ENCODE data around the gene RFT1.

RFT1 gene

DNA sequence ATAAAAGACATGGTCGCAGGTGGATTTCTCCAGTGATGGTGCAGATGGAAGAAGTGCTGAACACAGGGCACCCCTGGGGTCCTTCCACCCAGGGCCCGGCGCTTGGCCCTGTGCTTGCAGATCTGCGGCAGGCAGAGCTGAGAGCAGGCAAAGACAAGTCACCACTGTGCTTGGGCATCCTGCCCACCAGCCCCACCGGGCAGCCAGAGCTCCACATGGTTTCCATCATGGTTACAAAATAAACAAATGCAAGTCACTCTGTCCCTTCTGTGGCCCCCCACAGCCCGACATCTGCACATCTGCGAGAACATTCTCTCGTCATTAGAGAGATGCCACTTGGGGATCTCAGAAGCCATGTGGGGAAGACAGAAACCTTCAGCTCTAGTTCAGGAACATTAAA is 46.7 kb downstream of the RFT1 start:
- DNase-seq = no peak

DNA sequence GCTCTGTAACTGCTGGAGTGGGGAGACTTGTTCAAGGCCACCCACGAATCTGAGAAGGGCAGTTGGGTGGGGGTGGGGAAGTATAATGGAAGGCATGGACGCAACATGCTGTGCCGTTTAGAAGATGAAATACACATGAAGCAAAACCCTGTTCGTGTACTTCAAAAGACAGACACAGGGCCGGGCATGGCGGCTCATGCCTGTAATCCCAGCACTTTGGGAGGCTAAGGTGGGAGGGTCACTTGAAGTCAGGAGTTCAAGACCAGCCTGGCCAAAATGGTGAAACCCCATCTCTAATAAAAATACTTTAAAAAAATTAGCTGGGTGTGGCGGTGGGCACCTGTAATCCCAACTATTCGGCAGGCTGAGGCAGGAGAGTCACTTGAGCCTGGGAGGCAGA is 47.5 kb downstream of the RFT1 start:
- DNase-seq = no peak

- DNase-seq = no peak
Measured at GRCh38 chr3:53081318-53081717, 48.9 kb downstream of the RFT1 start.

- no peak for DNase-seq
Measured at GRCh38 chr3:53080612-53081205, 49.5 kb downstream of the RFT1 start.

GRCh38 chr3:53079791-53080555 is 50.3 kb downstream of the RFT1 start:
- no peak for DNase-seq

DNA sequence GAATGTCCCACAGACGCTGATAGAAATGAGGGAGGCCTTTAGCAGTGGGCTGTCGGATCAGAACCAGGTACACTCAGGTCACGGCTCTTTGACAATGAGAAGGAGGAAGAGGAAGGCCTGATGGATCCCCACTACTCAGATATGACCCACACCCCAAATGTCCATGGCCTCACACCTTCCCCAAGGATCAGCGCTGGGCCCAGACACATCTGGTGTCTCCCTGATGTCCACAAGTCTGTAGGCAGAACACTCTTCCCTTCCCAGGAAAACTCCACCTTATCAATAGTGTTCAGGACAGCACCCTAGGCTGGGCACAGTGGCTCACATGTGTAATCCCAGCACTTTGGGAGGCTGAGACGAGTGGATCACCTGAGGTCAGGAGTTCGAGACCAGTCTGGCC is 51.1 kb downstream of the RFT1 start:
- no peak for DNase-seq

DNA sequence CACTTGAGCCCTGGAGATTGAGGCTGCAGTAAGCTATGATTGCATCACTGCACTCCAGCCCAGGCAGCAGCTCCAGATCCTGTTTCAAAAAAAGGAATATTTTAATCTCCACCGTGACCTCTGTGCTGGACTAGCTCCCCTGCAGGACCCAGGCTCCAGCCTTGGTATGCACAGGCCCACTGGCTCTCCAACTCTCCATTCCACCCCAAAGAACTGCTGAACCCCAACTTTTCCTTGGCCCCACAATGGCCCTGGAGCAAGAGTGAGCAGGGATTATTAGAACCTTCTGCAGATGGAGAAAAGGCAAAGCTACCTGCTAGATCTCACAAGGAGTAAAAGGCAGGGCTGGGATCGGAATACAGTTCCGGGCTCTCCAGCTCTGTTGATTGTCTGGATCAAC is 51.6 kb downstream of the RFT1 start:
- no peak for DNase-seq

- DNase-seq = no peak
Measured at GRCh38 chr3:53077476-53078220, 52.6 kb downstream of the RFT1 start.

- DNase-seq = no peak
Measured at GRCh38 chr3:53075743-53076140, 54.5 kb downstream of the RFT1 start.

DNA sequence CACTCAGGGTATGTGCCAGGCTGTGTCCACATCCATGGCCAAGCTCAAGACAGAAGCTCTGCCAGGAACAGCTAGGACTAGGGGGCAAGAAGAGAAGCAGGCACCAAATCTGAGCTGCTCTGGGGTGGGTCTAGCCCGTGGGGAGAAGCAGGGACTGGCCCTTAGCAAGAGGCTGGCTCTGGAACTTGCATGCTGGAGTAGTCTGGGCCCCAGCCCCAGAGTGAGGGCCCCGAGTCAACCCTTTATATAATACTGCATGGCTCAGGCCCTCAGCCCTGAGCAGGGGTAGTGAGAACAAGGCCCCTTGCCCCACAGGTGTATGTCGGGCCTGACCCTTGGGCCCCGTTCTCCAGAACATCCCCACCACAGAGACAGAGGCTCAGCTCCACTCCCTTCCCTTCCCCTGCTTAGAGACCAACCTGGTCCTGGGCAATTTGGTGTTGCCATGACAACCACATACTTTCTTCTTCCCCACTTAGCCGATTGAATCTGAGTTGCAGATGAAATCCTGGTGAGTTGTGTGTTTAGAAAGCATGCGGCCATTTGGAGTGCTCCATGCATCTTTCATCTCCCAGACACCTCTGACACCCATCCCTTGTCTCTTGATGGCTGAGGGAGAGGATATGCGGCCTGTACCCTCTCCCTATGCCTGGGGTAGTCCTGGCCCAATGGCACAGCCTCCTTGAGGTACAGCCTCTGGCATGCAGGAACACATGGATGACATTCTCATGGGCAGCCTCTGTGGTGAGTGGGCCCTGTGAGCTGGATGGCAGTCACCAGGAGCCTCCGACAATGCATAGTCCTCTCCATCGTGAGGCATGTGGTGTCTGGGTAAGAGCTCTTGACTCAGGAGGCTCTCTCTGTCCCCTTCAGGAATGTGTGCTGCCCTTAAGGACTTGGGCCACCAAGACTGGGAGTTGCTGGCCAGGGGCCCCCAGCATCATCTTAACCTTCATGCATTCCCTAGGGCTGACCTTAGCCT is 55.2 kb downstream of the RFT1 start:
- no peak for DNase-seq

DNA sequence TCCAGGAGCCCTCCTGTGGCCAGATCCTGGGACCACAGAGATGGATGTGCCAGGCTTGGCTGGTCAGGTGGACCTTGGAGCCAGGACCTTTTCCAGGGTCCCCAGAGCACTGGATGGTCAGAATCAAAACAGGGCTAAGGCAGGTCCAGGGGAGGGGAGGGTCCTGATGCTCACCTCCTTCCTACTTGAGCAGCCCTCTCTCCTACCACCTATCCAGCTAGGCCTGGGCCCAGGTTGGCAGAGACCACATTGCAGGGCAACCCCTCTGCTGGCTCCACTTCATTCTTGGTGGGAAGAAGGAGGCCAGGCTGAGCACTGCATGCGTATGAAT is 55.9 kb downstream of the RFT1 start:
- DNase-seq = no peak

DNA sequence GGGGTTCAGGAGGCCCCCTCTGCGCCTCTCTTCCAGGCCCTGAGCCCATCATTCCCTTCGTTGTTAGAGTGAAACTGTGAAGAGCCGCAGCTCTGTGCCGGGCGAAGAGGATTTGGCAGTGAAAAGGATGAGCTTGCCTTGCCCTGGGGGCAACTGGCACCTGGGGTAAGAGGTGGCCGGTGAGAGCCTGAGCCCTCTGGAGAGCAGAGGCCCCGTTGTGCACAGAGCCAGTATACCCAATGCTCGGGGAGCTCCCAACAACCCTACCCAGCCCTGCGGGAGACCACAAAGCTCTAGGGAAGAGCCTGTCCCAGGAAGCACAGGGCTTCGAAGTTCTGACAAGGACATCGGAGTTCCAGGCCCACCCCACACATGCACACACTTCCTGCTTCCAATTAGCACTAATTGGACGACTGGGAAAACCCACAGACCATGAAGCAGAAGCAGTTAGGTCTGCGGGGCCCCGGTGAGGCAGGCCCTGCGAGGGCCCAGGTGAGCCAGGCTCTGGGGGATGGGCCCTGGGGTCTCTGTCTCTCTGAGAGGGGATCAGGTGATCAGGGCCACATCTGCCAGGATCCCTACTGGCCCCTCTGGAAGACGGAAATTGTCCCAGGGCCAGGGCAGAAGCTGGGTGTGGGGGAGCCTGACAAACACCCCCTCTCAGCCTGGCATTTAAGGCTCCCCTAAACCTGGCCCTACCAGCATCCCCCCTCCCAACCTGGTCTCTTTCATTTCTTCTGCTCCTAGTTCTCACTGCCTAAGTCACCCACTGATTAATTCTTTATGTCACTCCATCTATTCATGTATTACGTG is 56.5 kb downstream of the RFT1 start:
- DNase-seq = no peak

- peak in 1 of 2 experiments; percentile 31 for DNase-seq
Measured at GRCh38 chr3:53072653-53073552, 57.3 kb downstream of the RFT1 start.

DNA sequence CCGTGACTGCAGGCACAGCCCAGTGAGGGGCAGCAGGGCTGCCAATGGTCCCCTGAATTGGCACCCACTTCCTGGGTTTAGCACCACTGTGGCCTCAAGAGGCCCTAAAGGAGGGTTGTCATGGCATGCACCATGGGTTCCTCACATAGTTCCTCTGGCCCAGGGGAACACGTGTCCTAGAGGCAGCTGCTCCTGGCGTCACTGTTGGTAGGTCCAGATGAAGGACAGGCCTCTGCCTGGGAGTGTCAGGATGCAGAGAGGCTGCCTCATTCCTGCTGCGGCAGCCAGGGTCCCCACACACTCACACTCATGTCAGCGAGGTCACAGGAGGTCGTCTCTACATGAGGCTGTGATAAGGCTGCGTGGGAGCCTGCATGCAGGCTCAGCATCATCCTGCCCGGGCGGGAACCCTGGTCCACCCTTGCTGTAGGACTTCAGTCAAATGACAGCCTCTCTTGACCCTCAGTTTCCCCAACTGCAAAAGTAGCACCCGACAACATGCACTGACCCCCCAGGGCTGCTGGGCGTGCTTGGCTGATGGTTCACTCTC is 58.3 kb downstream of the RFT1 start:
- no peak for DNase-seq

GRCh38 chr3:53069422-53070068 is 60.7 kb downstream of the RFT1 start:
- DNase-seq = no peak

DNA sequence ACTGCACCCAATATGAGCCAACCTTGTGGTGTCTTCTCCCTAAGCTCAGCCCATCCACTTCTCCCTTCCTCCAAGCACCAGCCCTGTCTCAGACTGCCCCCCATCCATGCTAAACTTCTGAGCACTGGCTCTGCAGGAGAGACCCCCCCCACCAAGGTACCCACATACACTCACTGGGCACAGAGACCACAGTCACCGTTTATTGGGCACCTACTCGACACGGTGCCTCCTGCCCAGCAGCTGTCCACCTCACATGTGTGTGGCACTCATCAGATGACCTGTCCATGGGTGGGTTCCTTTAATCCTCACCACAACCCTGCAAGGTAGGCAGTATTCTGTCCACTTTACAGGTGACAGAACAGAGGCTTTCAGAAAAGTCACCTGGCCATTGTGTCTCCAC is 62.1 kb downstream of the RFT1 start:
- no peak for DNase-seq

DNA sequence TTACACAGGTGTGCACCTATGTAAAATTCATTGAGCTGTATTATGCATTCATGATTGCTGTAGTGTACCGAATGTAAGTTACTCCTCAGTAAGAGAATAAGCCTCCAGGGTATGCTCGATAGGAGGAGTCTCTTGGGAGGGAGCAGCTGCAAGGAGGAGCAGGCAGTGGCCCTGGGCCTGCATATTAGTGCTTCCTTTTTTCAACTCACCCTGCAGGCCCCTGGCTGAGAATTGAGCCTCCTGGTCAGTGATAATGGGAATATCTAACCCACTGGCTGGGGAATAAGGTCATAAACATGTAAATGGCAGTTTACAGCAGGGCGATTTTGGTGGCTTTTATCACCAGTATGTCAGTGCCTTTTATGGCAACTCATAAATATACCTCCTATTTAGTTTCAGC is 62.7 kb downstream of the RFT1 start:
- no peak for DNase-seq

GRCh38 chr3:53065841-53066480 is 64.3 kb downstream of the RFT1 start:
- DNase-seq = no peak

- DNase-seq = no peak
Measured at GRCh38 chr3:53062905-53063304, 67.3 kb downstream of the RFT1 start.

DNA sequence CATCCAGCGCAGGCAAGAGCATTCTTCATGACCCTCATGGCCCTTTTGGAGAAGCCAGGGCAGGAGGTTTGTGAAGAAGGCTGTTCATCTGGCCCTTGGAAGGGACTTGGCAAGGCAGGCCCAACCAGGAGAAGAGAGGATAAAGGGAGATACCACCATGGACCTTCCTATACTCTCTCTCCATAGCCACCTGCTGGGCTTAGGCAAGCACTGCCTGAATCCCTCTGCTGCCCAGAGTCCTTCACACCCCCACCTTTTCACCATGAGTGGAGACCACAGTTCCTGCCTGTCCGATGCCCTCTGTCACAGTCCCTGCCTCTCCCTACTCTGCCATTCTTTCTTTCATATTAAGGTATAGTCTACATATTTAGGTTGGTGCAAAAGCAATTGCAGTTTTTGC is 73.8 kb downstream of the RFT1 start:
- DNase-seq = no peak

All from NCI-H1930 (cell line).